H1 (cell line): ENCODE data around the gene TMEM131L. TPM values are rescaled to one million over a fixed set of nuclear protein-coding genes. Genes with fewer than 3 reads are reported as not detected.

ENCODE experiments used
- ATF2 ChIP-seq: IDR thresholded peaks from 2 replicates; pipeline ENCODE4 v1.6.1; 2012; ENCODE audit warnings: low read length, inconsistent platforms
- KDM1A ChIP-seq: fragments of 200-600, 300-600 bp; sonication (generic); IDR thresholded peaks from 2 replicates; pipeline ENCODE4 v1.7.1; 2016; ENCODE audit warnings: mild to moderate bottlenecking, low read length, borderline replicate concordance
- KDM5A ChIP-seq: fragments of 200-600 bp; IDR thresholded peaks from 2 replicates; pipeline ENCODE4 v1.7.1; 2012; ENCODE audit warnings: mild to moderate bottlenecking, low read length, inconsistent platforms, mixed read lengths
- polyA plus RNA-seq, 7 experiments: library from polyadenylated mRNA; depleted of rRNA in 3 of 7; stranded (reverse) in 5 of 7; unstranded in 2 of 7; fragments of >200 nt in 5 of 7; fragments of 200-250 nt in 2 of 7; gene quantifications; 1 replicate in 5 of 7; 2 replicates in 1 of 7; 4 replicates in 1 of 7; pipeline versions ENCODE4 v1.2.1 to v1.2.3, GENCODE V29; 2011 to 2013; ENCODE audit warnings: missing spikeins in 2 of 7, mixed read lengths in 2 of 7
- total RNA-seq: library from RNA; stranded (reverse); fragmentation: NEBNext Ultra II Directional; extraction: Animal tissue kit (Norgen Biotek cat#: 25700); gene quantifications from 2 replicates; pipeline ENCODE4 v1.2.1, GENCODE V29; 2021

The TMEM131L gene
- total and polyA plus RNA-seq, 2 of the 8 experiments (the other 6 are each of a cell fraction or from before 2014, with no cell fraction given) = 14.3 to 26.1 TPM

GRCh38 chr4:153635846-153636245 lies 169.7 kb downstream of the TMEM131L start (continued):
- TF ChIP-seq ATF2 (no peak), KDM5A (no peak), KDM1A (no peak)
